Measurements from ENCODE around the gene DOC2A.
"Not testable (repeated sequence)": the region's sequence is repeated elsewhere in the genome, so short reads cannot be mapped to it uniquely, and the experiment has no call there.

Gene DOC2A

GRCh38 chr16:30010844-30011713 is at the start of gene DOC2A:
Gene DOC2A, minus strand, starts transcription at chr16:30011027. Its CDS starts 805 bp downstream, at chr16:30010222.
- DNase-seq = no peak

- DNase-seq = no peak
These were observed 49.5 kb upstream of the DOC2A start for GRCh38 chr16:30060346-30060745.

- peak in 2 of 4 experiments; percentile 12 to 20 for DNase-seq
These were observed 44.2 kb upstream of the DOC2A start for GRCh38 chr16:30054959-30055553.

GRCh38 chr16:30054451-30054850 is 43.6 kb upstream of the DOC2A start:
- no peak for DNase-seq

- DNase-seq = no peak
These were observed 42.7 kb upstream of the DOC2A start for GRCh38 chr16:30053376-30054015.

- peak; percentile 77 to 86 (median 78) for DNase-seq
These were observed 42.0 kb upstream of the DOC2A start for GRCh38 chr16:30052671-30053372.

- DNase-seq = no peak
These were observed 40.7 kb upstream of the DOC2A start for GRCh38 chr16:30051518-30051917.

GRCh38 chr16:30049871-30050270 is 39.0 kb upstream of the DOC2A start:
- DNase-seq = no peak

- no peak for DNase-seq
These were observed 35.8 kb upstream of the DOC2A start for GRCh38 chr16:30046588-30046987.

GRCh38 chr16:30046178-30046577 is 35.4 kb upstream of the DOC2A start:
- no peak for DNase-seq

GRCh38 chr16:30041841-30042240 is 31.0 kb upstream of the DOC2A start:
- DNase-seq = no peak

GRCh38 chr16:30040690-30041089 is 29.9 kb upstream of the DOC2A start:
- DNase-seq = not testable (repeated sequence)

- no peak for DNase-seq
These were observed 29.4 kb upstream of the DOC2A start for GRCh38 chr16:30040221-30040620.

- DNase-seq = no peak
These were observed 22.4 kb upstream of the DOC2A start for GRCh38 chr16:30033270-30033669.

- DNase-seq = peak; percentile 19 to 37 (median 28)
These were observed 21.4 kb upstream of the DOC2A start for GRCh38 chr16:30032083-30032819.

GRCh38 chr16:30031477-30031918 is 20.7 kb upstream of the DOC2A start:
- DNase-seq = no peak

GRCh38 chr16:30030841-30031413 is 20.1 kb upstream of the DOC2A start, which contains the start of gene TLCD3B:
Gene TLCD3B, minus strand, starts transcription at chr16:30031271. Its CDS starts 744 bp downstream, at chr16:30030527.
- DNase-seq = no peak

- no peak for DNase-seq
These were observed 19.3 kb upstream of the DOC2A start for GRCh38 chr16:30030011-30030685.

GRCh38 chr16:30028438-30029076 is 17.7 kb upstream of the DOC2A start:
- DNase-seq = no peak

- no peak for DNase-seq
These were observed 17.0 kb upstream of the DOC2A start for GRCh38 chr16:30027588-30028437.
